B cell (primary cell): ENCODE results near the gene RILP. TPM values are rescaled to one million over a fixed set of nuclear protein-coding genes. Genes with fewer than 3 reads are reported as not detected.
A peak's percentile ranks its signal among the peaks of the same experiment; 100 is the strongest.

Experiments
- ATAC-seq: fragments of 200-7000 bp; cut with Tn5 transposase; one replicate; pipeline ENCODE4 v1.10.0; 2021; ENCODE audit warnings: low read depth, mild to moderate bottlenecking, moderate number of reproducible peaks, moderate library complexity
- CTCF ChIA-PET: fragments of 350-600 bp; sonication (Branson Sonifier 250); formaldehyde crosslinking; loops from one replicate; lab custom pipeline; 2021; ENCODE audit warnings: antibody characterized with exemption, inconsistent platforms; lab: Charles Lee
- POLR2A ChIA-PET: fragments of 350-600 bp; sonication (Branson Sonifier 250); formaldehyde crosslinking; loops from one replicate; lab custom pipeline; 2021; ENCODE audit warnings: antibody characterized with exemption; lab: Charles Lee
- DNase-seq: peaks from one replicate; pipeline ENCODE4 v3.0.0; 2013
- H2AFZ ChIP-seq: 2 replicates; pipeline ENCODE4 v1.6.1; 2012; ENCODE audit warnings: mild to moderate bottlenecking, low read depth, low read length; ENCODE audit not compliant: insufficient read depth, poor library complexity, severe bottlenecking
- H3K27ac ChIP-seq, 2 donors: 1 replicate in 1 of 2; 2 replicates in 1 of 2; pipeline ENCODE4 v1.5.1; 2012 to 2013; ENCODE audit warnings: low read length in 2 of 2, mild to moderate bottlenecking in 2 of 2, moderate library complexity in 1 of 2
- H3K27me3 ChIP-seq, 4 experiments: fragments of 200-600 bp in 1 of 4; sonication (generic) in 1 of 4; replicated peaks in 1 of 4; 1 replicate in 2 of 4; 2 replicates in 2 of 4; pipeline versions ENCODE4 v1.6.1 to v1.7.0; 2013 to 2016; ENCODE audit warnings: low read length in 3 of 4, mild to moderate bottlenecking in 2 of 4, mixed read lengths in 1 of 4, moderate library complexity in 1 of 4; ENCODE audit not compliant: insufficient read depth in 4 of 4, control insufficient read depth in 3 of 4; ENCODE audit errors: control extremely low read depth in 1 of 4
- H3K36me3 ChIP-seq, 2 experiments: replicated peaks in 1 of 2; 1 replicate in 1 of 2; 2 replicates in 1 of 2; pipeline versions ENCODE4 v1.6.1 to v1.7.1; 2013; ENCODE audit warnings: low read length in 1 of 2; ENCODE audit not compliant: insufficient read depth in 2 of 2, control insufficient read depth in 1 of 2; ENCODE audit errors: control extremely low read depth in 1 of 2, extremely low read depth in 1 of 2
- H3K4me1 ChIP-seq, 2 donors: fragments of 200-600 bp in 1 of 2; sonication (generic) in 1 of 2; 1 replicate in 1 of 2; 2 replicates in 1 of 2; pipeline versions ENCODE4 v1.5.1 to v1.6.1; 2013 to 2017; ENCODE audit warnings: low read length in 2 of 2; ENCODE audit not compliant: control insufficient read depth in 2 of 2, insufficient read depth in 2 of 2
- H3K4me2 ChIP-seq: replicated peaks from 2 replicates; pipeline ENCODE3; 2012; ENCODE audit warnings: mild to moderate bottlenecking, low read depth, low read length; ENCODE audit not compliant: poor library complexity, severe bottlenecking
- H3K4me3 ChIP-seq, 5 experiments: fragments of 200-600 bp in 1 of 5; sonication (generic) in 1 of 5; 1 replicate in 3 of 5; 2 replicates in 2 of 5; pipeline versions ENCODE4 v1.5.1 to v1.7.0; 2011 to 2016; ENCODE audit warnings: low read length in 4 of 5, mild to moderate bottlenecking in 4 of 5, low read depth in 2 of 5, control low read depth in 1 of 5, moderate library complexity in 1 of 5; ENCODE audit not compliant: insufficient read depth in 1 of 5; ENCODE audit errors: control extremely low read depth in 1 of 5, extremely low read depth in 1 of 5
- H3K79me2 ChIP-seq: fragments of 200-600 bp; sonication (generic); one replicate; pipeline ENCODE4 v1.6.0; 2016; ENCODE audit warnings: low read length; ENCODE audit not compliant: control insufficient read depth, insufficient read depth
- H3K9ac ChIP-seq: fragments of 200-600 bp; sonication (generic); 2 replicates; pipeline ENCODE4 v1.6.1; 2017; ENCODE audit warnings: mild to moderate bottlenecking, low read length, moderate library complexity
- H3K9me3 ChIP-seq, 3 donors: one replicate each; pipeline versions ENCODE4 v1.6.1 to v1.7.1; 2013; ENCODE audit warnings: low read length in 2 of 3; ENCODE audit not compliant: control insufficient read depth in 2 of 3, insufficient read depth in 1 of 3; ENCODE audit errors: control extremely low read depth in 1 of 3
- H4K20me1 ChIP-seq: 2 replicates; pipeline ENCODE4 v1.6.0; 2012; ENCODE audit warnings: mild to moderate bottlenecking, low read length; ENCODE audit not compliant: insufficient read depth, control insufficient read depth, poor library complexity, severe bottlenecking
- H3K27ac Mint-ChIP-seq: one replicate; pipeline ENCODE4 v1.8.0; 2021; ENCODE audit warnings: mixed read lengths
- H3K27me3 Mint-ChIP-seq: one replicate; pipeline ENCODE4 v1.8.0; 2021; ENCODE audit warnings: mixed read lengths
- H3K4me1 Mint-ChIP-seq: one replicate; pipeline ENCODE4 v1.8.0; 2021; ENCODE audit warnings: mixed read lengths
- H3K4me3 Mint-ChIP-seq: one replicate; pipeline ENCODE4 v1.8.0; 2021; ENCODE audit warnings: mixed read lengths
- H3K9me3 Mint-ChIP-seq: one replicate; pipeline ENCODE4 v1.8.0; 2022; ENCODE audit warnings: mixed read lengths; ENCODE audit not compliant: insufficient read depth
- CTCF ChIP-seq: fragments of 200-600 bp; IDR thresholded peaks from one replicate; pipeline ENCODE4 v1.8.0; 2022; ENCODE audit warnings: antibody characterized with exemption, mild to moderate bottlenecking
- EZH2 ChIP-seq: IDR thresholded peaks from 2 replicates; pipeline ENCODE4 v1.6.1; 2012; ENCODE audit warnings: borderline replicate concordance, low read depth, mild to moderate bottlenecking, moderate library complexity, low read length; ENCODE audit not compliant: insufficient read depth, poor library complexity, severe bottlenecking
- WGBS: methylation state at CpG from one replicate; pipeline ENCODE4 v1.1.5; 2013; ENCODE audit warnings: missing lambda C conversion rate; ENCODE audit not compliant: insufficient coverage; 5-methylcytosine and 5-hydroxymethylcytosine counted together
- intact Hi-C: fragments of 100-400 bp; cut with micrococcal nuclease; formaldehyde crosslinking; loops from one replicate; pipeline ENCODE4 v1.10.0; 2022
- polyA plus RNA-seq: library from polyadenylated mRNA; depleted of rRNA; stranded (reverse); fragments of >200 nt; gene quantifications from 2 replicates; pipeline ENCODE4 v1.2.3, GENCODE V29; 2012
- small RNA-seq: library from RNA; depleted of rRNA; stranded (forward); fragments of <200 nt; gene quantifications from one replicate; pipeline ENCODE3, GENCODE V24; 2012; ENCODE audit warnings: low replicate concordance, low read depth; ENCODE audit not compliant: insufficient read length
- total RNA-seq, 2 donors: library from RNA; stranded (reverse); fragments of 120-200 nt in 1 of 2; gene quantifications; 1 replicate in 1 of 2; 2 replicates in 1 of 2; pipeline versions ENCODE4 v1.2.3 to v1.2.4, GENCODE V29; 2013 to 2022

Gene RILP
- total and polyA plus RNA-seq, 2 donors (not counting 1 experiment from before 2014, with no cell fraction given): 1.1 to 7.0 TPM

- H3K4me1 ChIP-seq: peaks cover 15 to 23% of the 10 kb centered on the region in 2 donors
- H3K27ac Mint-ChIP-seq: peak overlapping the region; percentile 26
- intact Hi-C loops: no loop called here
- H2AFZ ChIP-seq: no peak overlapping the region
- no peak overlapping the region for H3K4me3 Mint-ChIP-seq
- WGBS: 97% methylated on average over 14 of the region's 14 CpGs
- H3K27me3 ChIP-seq: no peaks in the 10 kb centered on the region
- ChIA-PET CTCF (interaction anchor here (0.6 to 1.3 kb wide), 4 partner anchors 24 to 32 kb away, joined by 3 to 4 read pairs (median 4); no protein-coding TSS in a partner anchor), POLR2A (interaction anchor here (0.6 to 1.9 kb wide), 5 partner anchors 8 to 81 kb away, joined by 3 to 6 read pairs (median 5); no protein-coding TSS in a partner anchor)
- no peak for ATAC-seq
- no peak overlapping the region for H3K9ac ChIP-seq
- peaks cover 17% of the 10 kb centered on the region for H3K4me1 Mint-ChIP-seq
- H3K4me3 ChIP-seq: no peak overlapping the region
- TF ChIP-seq CTCF (no peak), EZH2 (no peak)
- H4K20me1 ChIP-seq: peaks cover 20% of the 10 kb centered on the region
- no peak overlapping the region for H3K4me2 ChIP-seq
- no peak overlapping the region for H3K27ac ChIP-seq
- no peaks in the 10 kb centered on the region for H3K27me3 Mint-ChIP-seq
- H3K9me3 Mint-ChIP-seq: no peaks in the 10 kb centered on the region
- H3K9me3 ChIP-seq: peaks cover 0 to 9% (median 0%) of the 10 kb centered on the region in 3 donors
- peaks cover 21% of the 10 kb centered on the region for H3K79me2 ChIP-seq
- H3K36me3 ChIP-seq: peaks cover 0 to 12% of the 10 kb centered on the region in 2 experiments
- no peak for DNase-seq
Measured at GRCh38 chr17:1597861-1598342, 51.8 kb downstream of the RILP start.

Small RNA genes lying within 50 kb of the gene (small RNA-seq; reads per million reads assigned to genes)
- not detected for gene RN7SL105P

Other genes with a start within 250 kb of the RILP start
- 149 and 151 TPM in 2 replicates for gene YWHAE, start 249.6 kb downstream of the RILP start, total RNA-seq
- 54.3 and 106 TPM in 2 replicates for gene YWHAE, start 249.6 kb downstream of the RILP start, polyA plus RNA-seq
- gene CRK, start 193.6 kb downstream of the RILP start, total RNA-seq: 31.9 and 36.4 TPM in 2 replicates
- gene CRK, start 193.6 kb downstream of the RILP start, polyA plus RNA-seq: 8.2 and 9.3 TPM in 2 replicates
- 81.7 and 111 TPM in 2 replicates for gene MYO1C, start 157.2 kb downstream of the RILP start, total RNA-seq
- gene MYO1C, start 157.2 kb downstream of the RILP start, polyA plus RNA-seq: 54.7 and 128 TPM in 2 replicates
- gene INPP5K, start 133.3 kb downstream of the RILP start, total RNA-seq: 76.7 and 77.9 TPM in 2 replicates
- 53.8 and 69.6 TPM in 2 replicates for gene INPP5K, start 133.3 kb downstream of the RILP start, polyA plus RNA-seq
- gene PITPNA, start 87.1 kb downstream of the RILP start, total RNA-seq: 89.3 and 90.9 TPM in 2 replicates
- gene PITPNA, start 87.1 kb downstream of the RILP start, polyA plus RNA-seq: 25.7 and 27.2 TPM in 2 replicates
- 204 and 222 TPM in 2 replicates for gene SLC43A2, start 21.0 kb downstream of the RILP start, total RNA-seq
- gene SLC43A2, start 21.0 kb downstream of the RILP start, polyA plus RNA-seq: 26.2 and 34.1 TPM in 2 replicates
- gene SCARF1, start 4.1 kb downstream of the RILP start, total RNA-seq: 3.4 and 3.7 TPM in 2 replicates
- 0.54 and 0.74 TPM in 2 replicates for gene SCARF1, start 4.1 kb downstream of the RILP start, polyA plus RNA-seq
- 418 and 423 TPM in 2 replicates for gene PRPF8, start 35.0 kb upstream of the RILP start, total RNA-seq
- gene PRPF8, start 35.0 kb upstream of the RILP start, polyA plus RNA-seq: 174 and 177 TPM in 2 replicates
- not detected in 2 replicates for gene TLCD2, start 60.5 kb upstream of the RILP start, total RNA-seq
- 0.03 and 0.10 TPM in 2 replicates for gene TLCD2, start 60.5 kb upstream of the RILP start, polyA plus RNA-seq
- gene WDR81, start 74.8 kb upstream of the RILP start, total RNA-seq: 102 and 105 TPM in 2 replicates
- 48.8 and 52.7 TPM in 2 replicates for gene WDR81, start 74.8 kb upstream of the RILP start, polyA plus RNA-seq
- gene SERPINF2, start 93.0 kb upstream of the RILP start, total RNA-seq: 2.6 and 3.9 TPM in 2 replicates
- 0.61 and 0.97 TPM in 2 replicates for gene SERPINF2, start 93.0 kb upstream of the RILP start, polyA plus RNA-seq
- 28.7 and 35.5 TPM in 2 replicates for gene SERPINF1, start 112.2 kb upstream of the RILP start, total RNA-seq
- 6.7 and 11.2 TPM in 2 replicates for gene SERPINF1, start 112.2 kb upstream of the RILP start, polyA plus RNA-seq
- 37.5 and 42.3 TPM in 2 replicates for gene SMYD4, start 180.0 kb upstream of the RILP start, total RNA-seq
- gene SMYD4, start 180.0 kb upstream of the RILP start, polyA plus RNA-seq: 10.3 and 11.9 TPM in 2 replicates
- gene RPA1, start 180.1 kb upstream of the RILP start, total RNA-seq: 74.2 and 94.5 TPM in 2 replicates
- gene RPA1, start 180.1 kb upstream of the RILP start, polyA plus RNA-seq: 25.7 and 27.0 TPM in 2 replicates